H9 (cell line): ENCODE data around the gene MFN2. TPM values are rescaled to one million over a fixed set of nuclear protein-coding genes. Genes with fewer than 3 reads are reported as not detected.

Experiments used
- DNase-seq: peaks from one replicate; pipeline ENCODE4 v3.0.0-alpha.2; 2017
- H2AFZ ChIP-seq: one replicate; pipeline ENCODE4 v1.6.1; 2013; ENCODE audit warnings: mild to moderate bottlenecking, low read length, control low read depth, moderate library complexity
- H2AK5ac ChIP-seq: 2 replicates; pipeline ENCODE4 v1.6.1; 2013; ENCODE audit warnings: low read length, control low read depth, mixed read lengths; ENCODE audit not compliant: insufficient read length
- H2BK120ac ChIP-seq: one replicate; pipeline ENCODE4 v1.6.1; 2013; ENCODE audit warnings: low read depth, mild to moderate bottlenecking, low read length, control low read depth, inconsistent platforms; ENCODE audit not compliant: poor library complexity, severe bottlenecking
- H2BK12ac ChIP-seq: 2 replicates; pipeline ENCODE4 v1.6.1; 2013; ENCODE audit warnings: low read length, control low read depth, mixed read lengths, low read depth; ENCODE audit not compliant: insufficient read length
- H2BK15ac ChIP-seq: 2 replicates; pipeline ENCODE4 v1.6.1; 2013; ENCODE audit warnings: low read depth, low read length, control low read depth
- H2BK20ac ChIP-seq: one replicate; pipeline ENCODE4 v1.6.1; 2013; ENCODE audit warnings: low read depth, mild to moderate bottlenecking, low read length, control low read depth, inconsistent platforms; ENCODE audit not compliant: poor library complexity, severe bottlenecking
- H2BK5ac ChIP-seq: 2 replicates; pipeline ENCODE4 v1.6.1; 2013; ENCODE audit warnings: low read length, control low read depth, mixed read lengths; ENCODE audit not compliant: insufficient read length
- H3K14ac ChIP-seq: 2 replicates; pipeline ENCODE4 v1.6.1; 2013; ENCODE audit warnings: low read length, control low read depth; ENCODE audit not compliant: insufficient read depth
- H3K18ac ChIP-seq: 2 replicates; pipeline ENCODE4 v1.6.1; 2013; ENCODE audit warnings: low read depth, mild to moderate bottlenecking, mixed read lengths, low read length, control low read depth; ENCODE audit not compliant: insufficient read length
- H3K23ac ChIP-seq: 2 replicates; pipeline ENCODE4 v1.6.1; 2013; ENCODE audit warnings: low read length, control low read depth, mixed read lengths, low read depth; ENCODE audit not compliant: insufficient read length
- H3K23me2 ChIP-seq: 2 replicates; pipeline ENCODE4 v1.6.1; 2013; ENCODE audit warnings: low read depth, mild to moderate bottlenecking, mixed read lengths, low read length, control low read depth; ENCODE audit not compliant: insufficient read length, poor library complexity, severe bottlenecking
- H3K27ac ChIP-seq: 2 replicates; pipeline ENCODE4 v1.5.1; 2013; ENCODE audit warnings: low read length, control low read depth, mixed read lengths, low read depth; ENCODE audit not compliant: insufficient read length
- H3K27me3 ChIP-seq: 2 replicates; pipeline ENCODE4 v1.6.1; 2013; ENCODE audit warnings: low read length, control low read depth, inconsistent platforms; ENCODE audit not compliant: insufficient read depth
- H3K4ac ChIP-seq: 2 replicates; pipeline ENCODE4 v1.6.1; 2013; ENCODE audit warnings: low read depth, mild to moderate bottlenecking, control low read depth, inconsistent platforms, low read length, moderate library complexity
- H3K4me1 ChIP-seq: 2 replicates; pipeline ENCODE4 v1.6.1; 2013; ENCODE audit warnings: low read length, control low read depth, inconsistent platforms; ENCODE audit not compliant: insufficient read depth
- H3K4me2 ChIP-seq: 2 replicates; pipeline ENCODE4 v1.6.1; 2013; ENCODE audit warnings: low read length, control low read depth, mixed read lengths; ENCODE audit not compliant: insufficient read length, insufficient read depth
- H3K56ac ChIP-seq: 2 replicates; pipeline ENCODE4 v1.6.1; 2013; ENCODE audit warnings: low read depth, mild to moderate bottlenecking, mixed read lengths, low read length, control low read depth; ENCODE audit not compliant: insufficient read length
- H3K79me1 ChIP-seq: 2 replicates; pipeline ENCODE4 v1.6.1; 2013; ENCODE audit warnings: low read depth, mild to moderate bottlenecking, moderate library complexity, low read length, control low read depth, inconsistent platforms; ENCODE audit not compliant: insufficient read depth, poor library complexity, severe bottlenecking
- H3K79me2 ChIP-seq: 2 replicates; pipeline ENCODE4 v1.6.1; 2013; ENCODE audit warnings: low read length, control low read depth, inconsistent platforms; ENCODE audit not compliant: insufficient read depth
- H3K9ac ChIP-seq: 2 replicates; pipeline ENCODE4 v1.6.1; 2013; ENCODE audit warnings: low read length, control low read depth, mixed read lengths; ENCODE audit not compliant: insufficient read length; ENCODE audit errors: extremely low read depth
- H3K9me3 ChIP-seq: one replicate; pipeline ENCODE4 v1.6.1; 2013; ENCODE audit warnings: low read depth, low read length, inconsistent platforms; ENCODE audit not compliant: control insufficient read depth
- H3T11ph ChIP-seq: one replicate; pipeline ENCODE4 v1.6.1; 2013; ENCODE audit warnings: mild to moderate bottlenecking, low read length, control low read depth, inconsistent platforms
- H4K20me1 ChIP-seq: one replicate; pipeline ENCODE4 v1.6.1; 2013; ENCODE audit not compliant: control insufficient read depth, insufficient read length, insufficient read depth
- H4K5ac ChIP-seq: 2 replicates; pipeline ENCODE4 v1.6.1; 2013; ENCODE audit warnings: low read depth, mild to moderate bottlenecking, mixed read lengths, low read length, control low read depth; ENCODE audit not compliant: insufficient read length
- H4K8ac ChIP-seq: replicated peaks from 2 replicates; pipeline ENCODE4 v1.6.1; 2013; ENCODE audit warnings: low read length, control low read depth, mixed read lengths, low read depth; ENCODE audit not compliant: insufficient read length
- H4K91ac ChIP-seq: 2 replicates; pipeline ENCODE4 v1.6.1; 2013; ENCODE audit warnings: low read depth, mild to moderate bottlenecking, moderate library complexity, mixed read lengths, low read length, control low read depth; ENCODE audit not compliant: insufficient read length
- H3K27ac Mint-ChIP-seq, 3 experiments: 2 replicates in 2 of 3; 3 replicates in 1 of 3; pipeline ENCODE4 v1.8.0; 2020 to 2021; ENCODE audit warnings: mixed read lengths in 3 of 3, mild to moderate bottlenecking in 1 of 3, moderate library complexity in 1 of 3
- H3K27me3 Mint-ChIP-seq: 2 replicates; pipeline ENCODE4 v1.8.0; 2021; ENCODE audit warnings: low read depth, mild to moderate bottlenecking, moderate library complexity, mixed read lengths
- H3K36me3 Mint-ChIP-seq, 3 experiments: 2 replicates in 2 of 3; 3 replicates in 1 of 3; pipeline ENCODE4 v1.8.0; 2020 to 2021; ENCODE audit warnings: low read depth in 3 of 3, mixed read lengths in 3 of 3; ENCODE audit not compliant: insufficient read depth in 1 of 3
- H3K4me1 Mint-ChIP-seq, 2 experiments: 2 replicates each; pipeline ENCODE4 v1.8.0; 2020; ENCODE audit warnings: mixed read lengths in 2 of 2
- H3K4me3 Mint-ChIP-seq, 2 experiments: 2 replicates in 1 of 2; 3 replicates in 1 of 2; pipeline ENCODE4 v1.8.0; 2020 to 2021; ENCODE audit warnings: mild to moderate bottlenecking in 2 of 2, mixed read lengths in 2 of 2, moderate library complexity in 1 of 2
- H3K9me3 Mint-ChIP-seq, 2 experiments: 2 replicates in 1 of 2; 3 replicates in 1 of 2; pipeline ENCODE4 v1.8.0; 2020; ENCODE audit warnings: mild to moderate bottlenecking in 2 of 2, mixed read lengths in 2 of 2, moderate library complexity in 1 of 2
- WGBS: extraction: QIAGEN DNeasy Blood & Tissue Kit; methylation state at CpG from one replicate; pipeline ENCODE4 v1.1.7; 2013; ENCODE audit warnings: missing lambda C conversion rate, low lambda C conversion rate, mixed read lengths; ENCODE audit not compliant: insufficient read length; ENCODE audit errors: extremely low coverage; 5-methylcytosine and 5-hydroxymethylcytosine counted together
- total RNA-seq: library from RNA; stranded (reverse); gene quantifications from 2 replicates; pipeline ENCODE4 v1.2.1, GENCODE V29; 2021
- TF ChIP-seq, protein P1 (sequence below): fragments of 200-600 bp; sonication (generic); conservative IDR thresholded peaks from 3 replicates; pipeline ENCODE4 v1.8.0; 2021; ENCODE audit warnings: antibody characterized with exemption, mild to moderate bottlenecking

Gene MFN2
- total RNA-seq, 1 experiment from 2014 or later = 61.4 TPM

- Histone ChIP-seq H3K4me1 (no peaks in the 10 kb centered on the region; the same call in 1 of the 2 replicates), H3K18ac (peak overlapping the region; percentile 9), H3K9ac (peak overlapping the region; percentile 76), H2BK120ac (no peak overlapping the region), H2BK15ac (no peak overlapping the region), H3K4me2 (peak overlapping the region; percentile 99), H2AFZ (no peak overlapping the region), H3K9me3 (no peaks in the 10 kb centered on the region), H2BK5ac (no peak overlapping the region), H3T11ph (no peak overlapping the region), H3K4ac (no peak overlapping the region), H3K27ac (no peak overlapping the region), H2AK5ac (no peak overlapping the region), H2BK12ac (no peak overlapping the region), H3K79me1 (no peaks in the 10 kb centered on the region), H3K14ac (0 out of 2 replicates have a peak overlapping the region, but pooled peaks have one; percentile 16), H3K56ac (no peak overlapping the region), H4K8ac (no peak overlapping the region), H3K23me2 (peaks cover 9% of the 10 kb centered on the region), H3K27me3 (no peaks in the 10 kb centered on the region), H4K20me1 (no peaks in the 10 kb centered on the region), H3K23ac (no peak overlapping the region), H2BK20ac (no peak overlapping the region), H4K5ac (no peak overlapping the region), H4K91ac (no peak overlapping the region), H3K79me2 (peaks cover 2% of the 10 kb centered on the region; the same call in 1 of the 2 replicates)
- no peaks in the 10 kb centered on the region for H3K9me3 Mint-ChIP-seq
- TF ChIP-seq, protein P1, sequence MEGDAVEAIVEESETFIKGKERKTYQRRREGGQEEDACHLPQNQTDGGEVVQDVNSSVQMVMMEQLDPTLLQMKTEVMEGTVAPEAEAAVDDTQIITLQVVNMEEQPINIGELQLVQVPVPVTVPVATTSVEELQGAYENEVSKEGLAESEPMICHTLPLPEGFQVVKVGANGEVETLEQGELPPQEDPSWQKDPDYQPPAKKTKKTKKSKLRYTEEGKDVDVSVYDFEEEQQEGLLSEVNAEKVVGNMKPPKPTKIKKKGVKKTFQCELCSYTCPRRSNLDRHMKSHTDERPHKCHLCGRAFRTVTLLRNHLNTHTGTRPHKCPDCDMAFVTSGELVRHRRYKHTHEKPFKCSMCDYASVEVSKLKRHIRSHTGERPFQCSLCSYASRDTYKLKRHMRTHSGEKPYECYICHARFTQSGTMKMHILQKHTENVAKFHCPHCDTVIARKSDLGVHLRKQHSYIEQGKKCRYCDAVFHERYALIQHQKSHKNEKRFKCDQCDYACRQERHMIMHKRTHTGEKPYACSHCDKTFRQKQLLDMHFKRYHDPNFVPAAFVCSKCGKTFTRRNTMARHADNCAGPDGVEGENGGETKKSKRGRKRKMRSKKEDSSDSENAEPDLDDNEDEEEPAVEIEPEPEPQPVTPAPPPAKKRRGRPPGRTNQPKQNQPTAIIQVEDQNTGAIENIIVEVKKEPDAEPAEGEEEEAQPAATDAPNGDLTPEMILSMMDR = no peak
- H3K36me3 Mint-ChIP-seq = peaks cover 17 to 44% (median 35%) of the 10 kb centered on the region in 3 experiments; a peak in 6 of 7 replicates
- peaks cover 14 to 20% of the 10 kb centered on the region in 2 experiments for H3K4me1 Mint-ChIP-seq
- no peaks in the 10 kb centered on the region; the same call in 1 of the 2 replicates for H3K27me3 Mint-ChIP-seq
- peak overlapping the region; percentile 97 to 99 (median 99) for H3K27ac Mint-ChIP-seq
- H3K4me3 Mint-ChIP-seq = peak overlapping the region; percentile 96 to 98
- no peak for DNase-seq
- no CpG with 5 or more reads among the region's 12 CpGs for WGBS
Measured at GRCh38 chr1:11980676-11980972, 380 bp downstream of the MFN2 start.
